Testis (tissue), 3 donors: ENCODE results near the gene FBN2. TPM values are rescaled to one million over a fixed set of nuclear protein-coding genes. Genes with fewer than 3 reads are reported as not detected.

Experiments used
- DNase-seq: peaks from one replicate; pipeline ENCODE4 v3.0.0-alpha.2; 2019
- H3K27ac ChIP-seq, 2 donors: fragments of 200-600 bp; sonication (generic); one replicate each; pipeline ENCODE4 v1.5.1; 2019
- H3K27me3 ChIP-seq: fragments of 200-600 bp; sonication (generic); one replicate; pipeline ENCODE4 v1.5.1; 2019
- H3K36me3 ChIP-seq: fragments of 200-600 bp; sonication (generic); one replicate; pipeline ENCODE4 v1.5.1; 2017; ENCODE audit warnings: low read depth; ENCODE audit errors: missing control alignments
- H3K4me1 ChIP-seq: fragments of 200-600 bp; sonication (generic); one replicate; pipeline ENCODE4 v1.5.1; 2019
- H3K4me3 ChIP-seq, 2 donors: fragments of 200-600 bp; sonication (generic); one replicate each; pipeline ENCODE4 v1.5.1; 2017 to 2019
- H3K9me3 ChIP-seq: fragments of 200-600 bp; sonication (generic); one replicate; pipeline ENCODE4 v1.5.1; 2017
- POLR2A ChIP-seq: fragments of 450-650 bp; IDR thresholded peaks from one replicate; pipeline ENCODE4 v1.6.1; 2017; ENCODE audit warnings: antibody characterized with exemption, mild to moderate bottlenecking, moderate library complexity
- WGBS, 2 donors: methylation state at CpG; one replicate each; pipeline ENCODE4 v1.1.5; 2018; 5-methylcytosine and 5-hydroxymethylcytosine counted together
- intact Hi-C: fragments of 100-400 bp; cut with DNase I; formaldehyde crosslinking; loops from one replicate; pipeline ENCODE4 v1.15.1; 2023; ENCODE audit warnings: low total_unique reads
- polyA plus RNA-seq: library from polyadenylated mRNA; stranded (reverse); fragments of 350-450 nt; fragmentation: Illumina TruSeq; extraction: RNeasy Lipid Tissue Mini Kit (QIAGEN cat#74804); gene quantifications from one replicate; pipeline ENCODE4 v1.2.3, GENCODE V29; 2014; ENCODE audit warnings: low read depth, low replicate concordance; ENCODE audit not compliant: insufficient read depth
- total RNA-seq, 2 donors: library from RNA; depleted of rRNA; stranded (reverse); fragments of >200 nt; gene quantifications; one replicate each; pipeline ENCODE4 v1.2.3, GENCODE V29; 2016
- TF ChIP-seq, protein P1 (sequence below), 3 experiments: fragments of 450-650 bp in 2 of 3; fragments of 200-600 bp in 1 of 3; sonication (generic) in 1 of 3; IDR thresholded peaks; one replicate each; pipeline ENCODE4 v1.5.1; 2016 to 2019; ENCODE audit warnings: antibody characterized with exemption in 3 of 3, mild to moderate bottlenecking in 2 of 3, moderate library complexity in 1 of 3

Gene FBN2
- total and polyA plus RNA-seq, 3 donors from 2014 or later = 13.8 to 22.4 (median 17.5) TPM

DNA sequence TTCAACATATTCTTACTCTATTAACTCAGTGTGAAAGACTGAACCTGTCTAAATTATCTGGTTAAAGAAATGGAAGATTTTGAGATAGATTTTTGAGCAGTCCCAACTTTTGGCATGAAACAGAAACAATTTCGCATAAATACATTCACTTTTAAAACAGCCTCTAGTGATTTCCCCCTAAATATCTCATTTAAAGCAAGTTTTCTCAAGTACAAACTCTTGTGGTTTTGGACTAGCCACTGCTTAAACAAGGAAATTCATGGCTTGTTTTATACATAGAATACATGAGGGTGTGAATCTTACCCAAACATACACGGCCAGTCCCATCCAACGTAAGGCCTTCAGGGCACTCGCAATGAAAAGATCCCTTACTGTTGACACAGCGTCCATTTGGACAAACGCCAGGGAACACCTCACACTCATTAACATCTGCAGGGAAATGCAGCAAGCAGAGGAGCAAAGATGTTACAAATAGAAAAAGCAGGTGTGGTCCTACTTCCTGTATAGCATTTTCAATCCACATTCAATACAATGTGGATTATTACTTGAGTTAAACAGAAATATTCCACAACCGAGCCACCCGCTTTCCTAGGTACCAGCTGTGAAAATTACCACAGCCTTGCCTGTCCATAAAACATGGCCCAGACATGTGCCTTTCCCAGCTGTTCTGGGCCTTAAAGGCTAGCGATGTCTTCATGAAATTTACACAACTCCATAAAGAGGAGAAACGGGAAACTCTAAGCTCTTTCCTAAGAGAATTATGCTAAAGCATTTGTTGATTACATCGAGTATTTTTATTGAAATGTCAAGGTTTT, 188.8 kb downstream of the FBN2 start:
- H3K36me3 ChIP-seq = no peaks in the 10 kb centered on the region
- no peak for DNase-seq
- no peak overlapping the region for H3K27ac ChIP-seq
- no peaks in the 10 kb centered on the region for H3K27me3 ChIP-seq
- H3K4me1 ChIP-seq = no peaks in the 10 kb centered on the region
- no peak overlapping the region for H3K4me3 ChIP-seq
- intact Hi-C loops = no loop called here
- TF ChIP-seq, protein P1, sequence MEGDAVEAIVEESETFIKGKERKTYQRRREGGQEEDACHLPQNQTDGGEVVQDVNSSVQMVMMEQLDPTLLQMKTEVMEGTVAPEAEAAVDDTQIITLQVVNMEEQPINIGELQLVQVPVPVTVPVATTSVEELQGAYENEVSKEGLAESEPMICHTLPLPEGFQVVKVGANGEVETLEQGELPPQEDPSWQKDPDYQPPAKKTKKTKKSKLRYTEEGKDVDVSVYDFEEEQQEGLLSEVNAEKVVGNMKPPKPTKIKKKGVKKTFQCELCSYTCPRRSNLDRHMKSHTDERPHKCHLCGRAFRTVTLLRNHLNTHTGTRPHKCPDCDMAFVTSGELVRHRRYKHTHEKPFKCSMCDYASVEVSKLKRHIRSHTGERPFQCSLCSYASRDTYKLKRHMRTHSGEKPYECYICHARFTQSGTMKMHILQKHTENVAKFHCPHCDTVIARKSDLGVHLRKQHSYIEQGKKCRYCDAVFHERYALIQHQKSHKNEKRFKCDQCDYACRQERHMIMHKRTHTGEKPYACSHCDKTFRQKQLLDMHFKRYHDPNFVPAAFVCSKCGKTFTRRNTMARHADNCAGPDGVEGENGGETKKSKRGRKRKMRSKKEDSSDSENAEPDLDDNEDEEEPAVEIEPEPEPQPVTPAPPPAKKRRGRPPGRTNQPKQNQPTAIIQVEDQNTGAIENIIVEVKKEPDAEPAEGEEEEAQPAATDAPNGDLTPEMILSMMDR (IDR thresholded peaks at IDR 0.05) = no peak
- no peak for TF ChIP-seq POLR2A
- 78 to 82% methylated on average over 11 of the region's 11 CpGs for WGBS, 2 donors
- no peaks in the 10 kb centered on the region for H3K9me3 ChIP-seq

DNA sequence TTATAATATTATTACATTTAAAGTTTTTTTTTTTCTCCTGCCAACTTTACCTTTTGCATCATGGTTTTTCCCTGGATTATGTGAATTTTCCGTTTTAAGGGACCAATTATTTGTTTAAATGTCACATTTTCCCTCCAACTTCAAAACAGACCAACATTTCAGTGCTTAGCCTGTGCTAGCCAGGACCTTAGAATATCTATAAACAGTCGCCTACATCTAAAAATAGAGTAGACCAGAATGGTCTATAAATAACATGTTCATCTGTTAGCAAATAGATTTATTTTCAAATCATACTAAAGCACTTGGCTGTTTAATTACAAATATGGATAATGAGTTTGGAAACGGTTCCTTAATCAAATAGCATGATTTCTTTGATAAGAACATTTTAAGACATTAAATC, 192.0 kb downstream of the FBN2 start:
- H3K36me3 ChIP-seq = no peaks in the 10 kb centered on the region
- no peaks in the 10 kb centered on the region for H3K9me3 ChIP-seq
- H3K27ac ChIP-seq = no peak overlapping the region
- no peak for DNase-seq
- H3K27me3 ChIP-seq = no peaks in the 10 kb centered on the region
- intact Hi-C loops = no loop called here
- H3K4me3 ChIP-seq = no peak overlapping the region
- no peak for TF ChIP-seq POLR2A
- TF ChIP-seq, protein P1 (IDR thresholded peaks at IDR 0.05) = no peak
- no peaks in the 10 kb centered on the region for H3K4me1 ChIP-seq
- WGBS, 2 donors = 64 to 65% methylated on average over 3 of the region's 3 CpGs

DNA sequence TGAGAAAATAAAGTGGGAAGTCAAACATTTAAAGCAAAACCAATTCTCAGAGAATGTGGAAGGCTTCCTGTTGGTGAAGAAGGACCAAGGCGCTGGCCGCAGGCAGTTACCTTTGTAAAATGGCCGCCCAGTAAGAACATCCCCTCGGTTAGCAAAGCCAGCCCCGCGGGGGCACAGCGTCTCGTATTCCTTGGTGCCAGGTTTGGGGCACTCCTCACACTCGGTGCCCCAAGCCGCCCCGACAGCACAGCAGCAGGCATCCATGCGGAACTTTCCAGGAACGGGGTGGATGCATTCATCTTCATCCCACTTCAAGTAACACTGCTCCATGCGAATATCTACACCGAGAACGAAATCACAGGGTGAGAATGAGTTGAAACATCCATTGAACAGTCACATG, 192.8 kb downstream of the FBN2 start:
- no peaks in the 10 kb centered on the region for H3K36me3 ChIP-seq
- intact Hi-C loops = no loop called here
- H3K27ac ChIP-seq = no peak overlapping the region
- no peak for DNase-seq
- 83 to 94% methylated on average over 16 of the region's 16 CpGs for WGBS, 2 donors
- H3K4me3 ChIP-seq = no peak overlapping the region
- H3K27me3 ChIP-seq = no peaks in the 10 kb centered on the region
- H3K9me3 ChIP-seq = no peaks in the 10 kb centered on the region
- H3K4me1 ChIP-seq = no peaks in the 10 kb centered on the region
- no peak for TF ChIP-seq POLR2A
- TF ChIP-seq, protein P1 (IDR thresholded peaks at IDR 0.05) = no peak

DNA sequence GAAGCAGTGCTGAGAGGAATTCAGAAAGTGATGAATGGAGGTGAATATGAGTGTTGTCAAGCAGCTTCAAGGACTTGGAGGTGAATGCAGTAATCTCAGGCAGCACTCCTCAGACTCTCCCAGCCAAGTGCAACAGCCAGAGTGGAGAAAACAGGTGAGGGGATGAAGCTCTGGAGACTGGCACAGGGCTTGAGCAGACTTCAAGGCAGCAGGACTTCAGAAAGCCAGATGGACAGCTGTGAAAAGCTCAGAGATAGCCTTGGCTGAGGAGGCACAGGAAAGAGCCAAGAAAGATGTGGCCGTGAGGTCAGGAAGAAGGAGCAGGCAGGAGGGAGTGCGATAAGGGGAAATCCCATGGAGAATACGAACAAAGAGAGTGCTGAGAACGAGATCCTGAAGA, 194.9 kb downstream of the FBN2 start:
- no peak for DNase-seq
- Histone ChIP-seq H3K4me3 (no peak overlapping the region), H3K27ac (no peak overlapping the region), H3K4me1 (no peaks in the 10 kb centered on the region), H3K36me3 (no peaks in the 10 kb centered on the region), H3K27me3 (no peaks in the 10 kb centered on the region), H3K9me3 (no peaks in the 10 kb centered on the region)
- intact Hi-C loops = no loop called here
- WGBS, 2 donors = 50 to 60% methylated on average over 4 of the region's 4 CpGs
- TF ChIP-seq, protein P1 (IDR thresholded peaks at IDR 0.05) = no peak
- no peak for TF ChIP-seq POLR2A

DNA sequence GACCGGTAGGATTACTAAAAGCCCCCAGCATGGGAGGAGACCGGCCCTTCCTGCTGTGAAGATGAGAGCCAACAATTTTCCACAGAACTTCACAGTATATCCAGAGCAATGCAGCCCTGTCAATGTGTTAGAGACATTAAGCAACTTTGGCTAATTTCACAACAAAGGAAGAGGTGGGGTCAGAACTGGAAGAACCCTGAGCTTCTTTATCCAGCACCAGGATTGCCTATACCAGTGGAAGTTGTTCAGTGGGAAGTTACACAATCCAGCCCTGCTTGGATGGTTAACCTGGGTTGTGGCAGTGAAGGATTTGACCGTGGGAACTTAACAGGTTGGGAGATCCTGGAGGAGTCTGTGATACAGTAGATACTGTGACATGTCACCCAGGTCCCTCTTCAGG, 197.0 kb downstream of the FBN2 start:
- intact Hi-C loops = no loop called here
- H3K4me3 ChIP-seq = no peak overlapping the region
- WGBS, 2 donors = 89 to 95% methylated on average over 3 of the region's 3 CpGs
- H3K9me3 ChIP-seq = no peaks in the 10 kb centered on the region
- DNase-seq = no peak
- H3K36me3 ChIP-seq = no peaks in the 10 kb centered on the region
- TF ChIP-seq POLR2A = no peak
- TF ChIP-seq, protein P1 (IDR thresholded peaks at IDR 0.05) = no peak
- no peaks in the 10 kb centered on the region for H3K27me3 ChIP-seq
- no peaks in the 10 kb centered on the region for H3K4me1 ChIP-seq
- H3K27ac ChIP-seq = no peak overlapping the region
